HG03442 (cell line): ENCODE results near the gene DPM3.
"Not testable (repeated sequence)": the region's sequence is repeated elsewhere in the genome, so short reads cannot be mapped to it uniquely, and the experiment has no call there.

Source experiments
- ATAC-seq: cut with Tn5 transposase; IDR thresholded peaks from one replicate; pipeline ENCODE4 v1.9.1; 2021; ENCODE audit warnings: mild to moderate bottlenecking, moderate library complexity; ENCODE audit not compliant: unreplicated experiment

DPM3 gene, protein sequence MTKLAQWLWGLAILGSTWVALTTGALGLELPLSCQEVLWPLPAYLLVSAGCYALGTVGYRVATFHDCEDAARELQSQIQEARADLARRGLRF

DNA sequence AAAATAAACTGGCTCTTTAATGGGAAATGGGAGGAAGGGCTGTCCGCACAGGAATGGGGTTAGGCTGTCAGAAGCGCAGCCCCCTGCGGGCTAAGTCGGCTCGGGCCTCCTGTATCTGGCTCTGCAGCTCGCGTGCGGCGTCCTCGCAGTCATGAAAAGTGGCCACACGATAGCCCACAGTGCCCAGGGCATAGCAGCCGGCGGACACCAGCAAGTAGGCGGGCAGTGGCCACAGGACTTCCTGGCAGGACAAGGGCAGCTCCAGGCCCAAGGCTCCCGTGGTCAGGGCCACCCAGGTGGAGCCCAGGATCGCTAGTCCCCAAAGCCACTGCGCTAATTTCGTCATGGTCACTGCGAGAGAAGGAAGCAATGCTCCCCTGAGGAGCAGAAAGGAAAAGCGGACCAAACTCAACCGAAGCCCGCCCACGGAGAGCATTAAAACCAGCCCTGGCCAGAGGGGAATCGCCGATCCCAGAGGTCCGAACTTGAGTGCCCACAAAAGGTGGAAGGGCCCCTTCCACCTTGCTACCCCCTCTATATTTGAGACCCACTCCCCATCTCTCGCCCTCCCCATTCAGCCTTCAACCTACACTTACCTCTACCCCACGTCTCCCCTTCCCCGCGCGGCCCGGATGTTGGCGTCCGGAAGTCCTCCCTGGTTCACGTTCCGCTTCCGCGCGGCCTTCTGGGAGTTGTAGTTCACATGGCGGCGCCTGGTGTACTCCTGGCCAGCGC lies at the start of gene DPM3:
DPM3 (minus strand) TSS at position 637 of the 735 bp plus-strand sequence; CDS start at position 346, 291 bp downstream.
- ATAC-seq, result peak; percentile 62

DNA sequence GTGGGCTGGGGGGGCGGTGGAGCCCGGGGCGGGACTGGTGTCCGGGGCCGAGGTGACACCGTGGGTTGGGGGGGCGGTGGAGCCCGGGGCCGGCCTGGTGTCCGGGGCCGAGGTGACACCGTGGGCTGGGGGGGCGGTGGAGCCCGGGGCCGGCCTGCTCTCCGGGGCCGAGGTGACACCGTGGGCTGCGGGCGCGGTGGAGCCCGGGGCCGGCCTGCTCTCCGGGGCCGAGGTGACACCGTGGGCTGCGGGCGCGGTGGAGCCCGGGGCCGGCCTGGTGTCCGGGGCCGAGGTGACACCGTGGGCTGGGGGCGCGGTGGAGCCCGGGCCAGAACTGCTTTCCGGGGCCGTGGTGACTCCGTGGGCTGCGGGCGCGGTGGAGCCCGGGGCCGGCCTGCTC lies 49.6 kb upstream of the DPM3 start:
- not testable (repeated sequence) for ATAC-seq

DNA sequence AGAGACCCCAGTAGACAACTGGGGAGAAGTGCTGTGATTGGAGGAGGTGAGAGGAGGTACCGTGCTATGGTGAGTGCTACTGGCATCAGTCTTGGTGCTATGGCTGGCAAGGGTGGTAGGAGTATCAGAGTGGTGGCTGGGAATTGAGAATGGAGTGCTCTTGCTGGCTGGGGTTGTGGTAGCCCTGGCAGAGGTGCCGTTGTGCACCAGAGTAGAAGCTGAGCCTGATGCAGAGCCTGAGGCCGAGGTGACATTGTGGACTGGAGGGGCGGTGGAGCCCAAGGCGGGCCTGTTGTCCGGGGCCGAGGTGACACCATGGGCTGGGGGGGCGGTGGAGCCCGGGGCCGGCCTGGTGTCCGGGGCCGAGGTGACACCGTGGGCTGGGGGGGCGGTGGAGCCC lies 47.9 kb upstream of the DPM3 start:
- no peak for ATAC-seq

DNA sequence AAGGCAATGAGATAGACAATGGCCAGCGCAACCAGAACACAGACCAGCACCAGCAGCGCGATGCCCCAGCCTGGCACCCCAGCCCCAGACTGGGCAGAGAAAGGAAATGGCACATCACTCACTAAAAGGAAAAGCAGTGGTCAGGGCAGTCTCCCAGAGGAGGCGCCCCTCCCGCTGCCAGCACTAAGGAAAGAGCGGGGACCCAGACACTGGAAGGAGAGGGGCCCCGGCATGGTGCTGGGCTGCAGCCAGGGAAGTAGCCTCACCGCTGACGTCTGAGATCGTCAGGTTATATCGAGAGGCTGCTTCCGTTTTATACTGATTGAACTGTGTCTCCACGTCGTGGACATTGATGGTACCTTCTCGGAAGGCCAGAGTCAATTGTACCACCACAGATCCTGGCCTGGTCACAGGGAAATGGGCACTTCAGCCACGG lies 47.1 kb upstream of the DPM3 start:
- no peak for ATAC-seq

DNA sequence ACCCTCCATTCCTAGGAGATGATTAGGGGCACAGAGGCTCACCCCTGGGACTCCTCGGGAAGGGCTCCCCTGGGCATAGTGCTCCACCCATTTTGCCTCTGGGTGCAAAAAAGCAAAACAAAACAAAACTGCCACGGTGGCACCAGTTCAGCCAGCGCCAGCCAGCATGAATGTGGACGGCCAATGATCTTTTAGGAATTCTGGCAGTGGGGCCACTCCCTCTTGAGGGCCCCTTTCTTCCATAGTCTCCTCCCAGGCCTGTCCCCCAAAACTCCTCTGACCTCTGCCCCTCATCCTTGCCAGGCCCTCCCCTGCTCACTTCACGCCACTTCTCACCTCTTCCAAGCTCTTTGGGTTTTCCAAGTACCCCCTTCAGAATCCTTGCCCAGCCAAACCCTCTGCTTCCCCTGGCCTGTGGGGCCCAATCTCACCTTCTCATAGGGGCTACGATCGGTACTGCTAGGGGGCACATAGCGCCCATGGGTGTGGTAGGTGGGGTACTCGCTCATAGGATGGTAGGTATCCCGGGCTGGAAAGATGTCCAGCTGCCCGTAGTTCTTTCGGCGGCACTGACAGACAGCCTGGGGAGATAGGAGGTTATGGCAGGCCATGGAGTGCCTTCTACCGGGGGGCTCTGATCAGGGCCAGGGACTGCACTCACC lies 46.6 kb upstream of the DPM3 start:
- no peak for ATAC-seq

DNA sequence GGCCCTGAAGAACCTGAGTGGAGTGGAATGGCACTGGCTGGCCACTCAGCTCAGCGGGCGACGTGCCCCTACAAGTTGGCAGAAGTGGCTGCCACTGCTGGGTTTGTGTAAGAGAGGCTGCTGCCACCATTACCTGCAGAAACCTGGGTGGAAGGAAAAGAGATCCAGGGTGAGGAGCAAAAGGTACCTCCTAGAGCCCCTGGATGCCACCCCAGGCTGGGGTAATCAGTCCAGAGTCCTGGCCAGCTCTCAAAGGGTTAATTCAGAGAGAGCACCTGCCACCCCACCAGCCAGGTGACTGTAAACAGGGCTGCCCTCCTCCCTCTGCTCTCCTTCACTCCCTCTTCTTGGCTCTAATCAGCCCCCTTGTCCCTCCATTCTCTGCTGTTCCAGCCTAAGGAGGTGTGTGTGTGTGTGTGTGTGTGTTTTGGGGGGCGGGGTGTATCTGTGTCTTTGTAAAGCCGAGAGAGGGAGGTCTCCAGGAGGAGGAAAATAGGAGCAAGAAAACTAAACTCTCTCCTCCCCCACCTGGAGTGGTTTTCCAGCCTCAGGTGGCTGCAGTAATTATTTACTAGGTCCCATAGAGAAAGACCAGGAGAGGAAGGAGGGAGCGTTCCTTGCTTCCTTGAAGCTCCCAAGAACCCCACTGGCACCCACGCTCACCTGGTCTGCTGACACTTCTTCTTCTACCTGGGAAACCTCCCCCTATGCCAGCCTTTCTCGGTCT lies 45.9 kb upstream of the DPM3 start:
- ATAC-seq, result no peak

DNA sequence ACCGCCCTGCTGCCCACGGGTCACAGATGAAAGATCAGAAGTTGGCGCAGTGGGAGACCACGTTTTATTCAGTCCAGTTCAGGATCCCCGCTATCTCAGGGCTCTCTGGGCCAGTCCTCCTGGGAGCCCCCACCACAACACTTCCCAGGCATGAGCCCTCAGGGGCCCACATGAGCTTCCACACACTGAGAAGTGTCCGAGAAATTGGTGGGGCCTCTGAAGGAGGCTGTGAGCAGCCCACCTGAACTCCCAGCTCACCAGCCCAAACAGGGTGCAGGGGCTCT lies 45.4 kb upstream of the DPM3 start:
- ATAC-seq, result no peak

DNA sequence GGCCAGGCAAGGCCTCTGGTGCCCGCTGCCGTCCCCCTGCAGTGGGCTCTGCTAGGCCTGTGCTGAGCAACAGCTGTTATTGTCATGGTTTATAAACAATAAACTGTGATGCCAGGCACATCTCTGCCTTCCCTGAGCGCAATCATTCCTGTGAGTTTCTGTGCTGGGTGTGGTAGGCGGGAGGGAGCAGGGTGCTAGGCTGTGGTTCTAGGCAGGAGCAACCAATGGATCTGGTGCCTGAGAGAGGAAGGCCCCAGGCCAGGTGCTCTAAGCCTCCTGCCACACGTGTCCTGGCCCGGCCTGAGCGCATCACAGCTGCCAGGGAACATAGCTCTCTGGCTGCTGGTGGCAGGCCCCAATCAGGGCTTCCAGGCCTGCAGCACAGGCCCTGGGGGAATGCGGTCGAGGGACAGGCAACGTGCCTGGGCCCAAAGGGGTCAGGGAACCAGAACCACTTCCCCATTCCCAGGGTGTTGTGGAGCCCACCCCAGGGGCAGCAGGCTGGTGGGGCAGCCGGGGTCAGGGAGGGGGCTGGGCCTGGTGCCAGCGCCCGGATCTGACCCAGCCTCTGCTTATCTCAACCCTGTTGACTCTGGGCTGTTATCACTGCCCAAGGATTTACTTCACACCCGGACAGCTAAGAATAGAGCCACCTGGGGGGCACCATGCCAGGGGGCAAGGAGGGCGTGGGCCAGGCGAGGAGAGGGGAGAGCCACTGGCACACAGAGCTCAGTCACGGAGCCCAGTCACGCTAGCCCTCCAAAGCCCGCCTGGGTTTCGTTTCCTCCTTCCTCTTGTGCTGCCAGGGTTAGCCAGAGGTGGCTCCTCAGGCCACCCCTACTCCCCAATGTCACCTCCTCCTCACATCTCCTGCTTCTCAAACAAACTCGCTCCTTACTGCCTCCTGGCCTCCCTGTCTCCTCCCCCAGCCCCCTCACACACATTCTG lies 44.8 kb upstream of the DPM3 start:
- peak; percentile 80 for ATAC-seq

DNA sequence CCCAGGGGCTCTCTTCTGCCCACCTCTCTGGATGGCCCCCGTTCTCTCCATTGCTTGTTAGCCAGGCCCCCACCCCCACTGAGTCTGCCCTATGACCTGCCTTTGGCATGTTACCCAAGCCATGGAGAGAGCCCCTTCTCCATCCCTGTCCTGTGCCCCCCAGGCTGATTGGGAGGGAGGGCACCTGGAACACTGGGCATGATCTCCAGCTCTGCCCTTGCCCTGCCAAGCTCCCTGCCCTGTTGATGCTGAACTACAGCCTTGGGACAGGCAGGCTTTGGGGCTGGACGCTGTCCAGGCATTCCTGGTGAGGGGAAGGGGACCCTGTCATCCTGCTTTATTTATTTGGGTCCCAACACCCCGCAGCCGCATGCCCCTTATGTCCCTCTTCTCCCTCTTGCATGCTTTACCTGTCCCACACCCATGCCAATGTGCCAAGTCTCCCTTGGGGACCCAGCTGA lies 44.0 kb upstream of the DPM3 start:
- no peak for ATAC-seq

DNA sequence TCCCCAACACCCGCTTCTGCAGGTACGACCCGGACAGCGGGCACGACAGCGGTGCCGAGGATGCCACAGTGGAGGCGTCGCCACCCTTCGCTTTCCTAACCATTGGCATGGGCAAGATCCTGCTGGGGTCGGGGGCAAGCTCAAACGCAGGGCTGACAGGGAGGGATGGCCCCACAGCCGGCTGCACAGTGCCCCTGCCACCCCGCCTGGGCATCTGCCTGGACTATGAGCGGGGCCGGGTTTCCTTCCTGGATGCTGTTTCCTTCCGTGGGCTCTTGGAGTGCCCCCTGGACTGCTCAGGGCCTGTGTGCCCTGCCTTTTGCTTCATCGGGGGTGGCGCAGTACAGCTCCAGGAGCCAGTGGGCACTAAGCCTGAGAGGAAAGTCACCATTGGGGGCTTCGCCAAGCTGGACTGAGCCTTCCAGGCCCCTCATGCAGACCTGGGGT lies 43.5 kb upstream of the DPM3 start:
- ATAC-seq, result no peak

DNA sequence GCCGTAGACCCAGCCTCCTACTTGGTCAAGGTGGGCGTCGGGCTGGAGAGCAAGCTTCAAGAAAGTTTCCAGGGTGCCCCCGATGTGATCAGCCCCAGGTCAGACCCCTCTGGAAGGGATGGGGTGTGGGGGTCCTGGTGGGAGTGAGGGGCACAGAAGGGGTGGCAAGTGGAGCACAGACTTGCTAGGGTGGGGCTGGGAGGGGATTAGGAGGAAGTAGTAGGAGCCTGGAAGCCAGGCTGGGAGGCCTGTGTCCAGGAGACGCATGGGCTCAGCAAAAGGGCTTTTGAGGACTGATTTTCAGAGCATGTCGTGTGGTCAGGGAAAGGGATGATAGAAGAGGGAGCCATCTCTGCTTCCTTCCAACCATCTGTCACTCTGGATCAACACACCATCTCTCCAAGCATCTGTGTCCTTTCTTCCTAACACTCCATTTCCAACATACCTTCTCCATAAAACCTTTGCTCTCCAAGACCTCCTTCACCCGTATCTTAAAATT lies 41.8 kb upstream of the DPM3 start:
- ATAC-seq, result no peak

DNA sequence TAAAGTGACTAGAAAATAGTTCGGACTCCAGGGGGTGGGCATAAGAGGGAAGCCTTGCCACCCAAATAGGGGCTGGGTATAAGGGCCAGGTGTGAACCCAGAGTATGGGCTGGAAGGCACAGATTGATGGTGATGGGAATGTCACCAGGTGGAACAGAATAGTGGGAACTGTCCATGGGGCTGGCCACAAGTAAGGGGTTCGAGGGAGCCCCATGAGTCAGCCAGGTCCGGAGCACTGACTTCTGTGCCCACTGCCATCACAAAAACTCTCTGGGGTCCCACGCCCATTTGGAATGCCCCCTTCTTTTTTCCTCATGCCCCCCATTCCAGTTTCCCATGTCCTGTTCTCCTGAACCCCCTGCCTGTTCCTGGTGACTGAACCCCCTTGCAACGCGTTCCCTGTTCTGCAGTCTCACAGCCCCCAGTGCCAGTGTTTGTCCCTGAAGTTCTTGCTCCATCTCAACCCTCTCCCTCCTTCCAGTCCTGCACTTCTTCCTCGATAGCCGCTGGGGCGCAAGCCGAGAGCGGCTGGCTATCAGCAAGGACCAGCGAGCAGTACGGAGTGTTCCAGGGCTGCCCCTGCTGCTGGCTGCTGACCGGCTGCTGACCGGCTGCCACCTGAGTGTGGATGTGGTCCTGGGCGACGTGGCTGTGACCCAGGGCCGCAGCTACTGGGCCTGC lies 41.2 kb upstream of the DPM3 start:
- no peak for ATAC-seq

DNA sequence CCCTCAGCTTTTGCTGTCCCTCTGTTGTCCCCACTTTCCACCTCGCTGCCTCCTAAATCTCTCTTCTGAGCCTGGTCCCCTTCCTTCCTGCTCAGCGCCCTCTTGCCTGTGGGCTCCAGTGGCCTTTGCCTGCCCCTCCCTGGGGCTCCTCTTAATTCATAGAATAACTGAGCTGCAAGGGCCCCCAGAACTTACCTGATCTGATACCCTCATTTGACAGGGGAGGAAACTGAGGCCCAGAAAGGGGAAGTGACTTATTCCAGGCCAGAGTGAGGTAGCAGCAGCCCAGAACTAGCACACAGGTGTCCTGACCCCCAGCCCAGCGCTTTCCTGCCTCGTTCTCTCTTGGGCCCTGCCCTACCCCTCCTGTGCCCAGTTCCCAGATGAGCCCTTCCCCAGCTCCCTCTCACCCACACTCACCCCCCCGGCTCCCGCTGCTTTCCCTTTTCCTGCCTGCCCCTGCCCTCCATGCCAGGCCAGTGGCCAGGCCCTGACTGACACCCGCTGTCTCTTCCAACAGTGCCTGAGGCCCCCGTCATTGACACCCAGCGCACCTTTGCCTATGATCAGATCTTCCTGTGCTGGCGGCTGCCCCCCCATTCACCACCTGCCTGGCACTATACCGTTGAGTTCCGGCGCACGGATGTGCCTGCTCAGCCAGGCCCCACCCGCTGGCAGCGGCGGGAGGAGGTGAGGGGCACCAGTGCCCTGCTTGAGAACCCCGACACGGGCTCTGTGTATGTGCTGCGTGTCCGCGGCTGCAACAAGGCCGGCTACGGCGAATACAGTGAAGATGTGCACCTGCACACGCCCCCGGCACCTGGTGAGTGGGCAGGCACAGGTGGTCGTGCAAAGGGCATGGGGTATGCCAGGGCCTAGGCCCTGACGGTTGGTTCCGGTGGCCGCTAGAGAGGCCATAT lies 39.0 kb upstream of the DPM3 start:
- ATAC-seq, result no peak

DNA sequence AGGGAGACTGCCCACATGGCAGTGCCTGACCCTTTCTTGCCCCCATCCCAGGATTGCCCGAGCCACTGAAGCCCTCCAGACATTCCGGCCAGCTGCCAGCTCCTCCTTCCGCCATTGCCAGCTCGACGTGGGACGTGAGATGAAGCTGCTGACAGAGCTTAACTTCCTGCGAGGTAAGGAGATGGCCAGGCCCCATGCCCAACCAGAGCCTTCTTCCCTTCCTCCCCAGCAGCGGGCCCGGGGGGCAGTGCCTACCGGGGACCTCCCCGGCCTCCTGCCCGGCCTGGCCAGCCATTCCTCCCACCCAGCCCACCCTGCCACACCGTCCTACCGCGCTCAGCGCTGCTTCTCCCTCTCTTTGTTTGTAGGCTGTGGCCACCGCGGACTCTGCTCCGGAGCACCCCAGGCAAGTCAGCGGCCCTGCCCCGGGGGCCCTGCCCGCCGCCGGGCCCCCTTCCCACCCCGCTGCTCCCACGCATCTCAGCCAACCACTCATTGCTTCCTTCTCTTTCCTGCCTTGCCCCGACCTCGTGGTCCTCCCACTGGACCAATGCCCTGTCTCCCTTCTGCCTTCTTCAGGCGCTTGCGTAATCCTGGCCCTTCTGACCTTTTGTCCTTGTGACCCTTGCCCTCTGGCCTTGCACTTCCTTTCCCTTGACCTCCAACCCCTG lies 38.2 kb upstream of the DPM3 start:
- no peak for ATAC-seq

DNA sequence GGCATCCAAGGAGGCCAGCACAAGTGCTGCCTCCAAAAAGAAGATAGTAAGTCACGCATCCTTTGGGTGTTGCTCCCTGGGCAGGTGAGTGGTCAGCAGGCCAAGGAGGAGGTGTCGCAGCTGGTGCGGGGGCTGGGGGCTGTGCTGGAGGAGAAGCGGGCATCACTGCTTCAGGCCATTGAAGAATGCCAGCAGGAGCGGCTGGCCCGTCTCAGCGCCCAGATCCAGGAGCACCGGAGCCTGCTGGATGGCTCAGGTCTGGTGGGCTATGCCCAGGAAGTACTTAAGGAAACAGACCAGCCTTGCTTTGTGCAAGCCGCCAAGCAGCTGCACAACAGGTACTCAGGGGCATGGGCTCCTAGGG lies 37.6 kb upstream of the DPM3 start:
- ATAC-seq, result no peak

DNA sequence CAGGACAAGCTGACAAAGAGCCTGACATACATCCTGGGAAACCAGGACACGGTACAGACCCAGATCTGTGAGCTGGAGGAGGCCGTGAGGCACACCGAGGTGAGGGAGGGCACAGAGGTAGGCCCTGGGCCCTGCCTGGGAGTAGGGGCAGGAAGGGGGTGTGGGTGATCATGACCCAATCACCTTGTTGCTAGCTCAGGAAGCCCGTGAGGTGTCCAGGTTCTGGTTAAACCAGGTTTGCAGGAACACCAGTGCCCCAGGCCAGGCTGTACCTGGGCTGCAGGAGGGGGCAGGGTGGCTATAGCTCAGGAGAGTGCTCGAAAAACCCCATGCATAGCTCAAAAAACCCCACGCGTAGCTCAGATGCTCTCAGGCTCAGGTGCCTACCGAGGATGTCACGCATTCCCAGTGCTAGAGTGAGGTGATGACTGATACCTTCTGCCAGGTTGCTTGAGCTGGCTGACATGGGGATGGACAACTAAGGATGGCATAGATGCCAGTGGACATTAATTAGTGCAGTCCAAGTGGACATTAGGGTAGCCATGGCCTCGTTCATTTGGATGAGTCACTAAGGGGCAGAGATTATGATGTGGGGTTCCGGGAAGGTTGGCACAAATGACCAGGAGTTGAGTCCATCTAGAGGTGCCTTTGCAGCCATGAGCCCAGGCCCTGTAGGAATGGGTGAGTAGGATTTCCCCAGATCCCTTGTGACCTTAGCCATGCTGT lies 37.0 kb upstream of the DPM3 start:
- no peak for ATAC-seq

DNA sequence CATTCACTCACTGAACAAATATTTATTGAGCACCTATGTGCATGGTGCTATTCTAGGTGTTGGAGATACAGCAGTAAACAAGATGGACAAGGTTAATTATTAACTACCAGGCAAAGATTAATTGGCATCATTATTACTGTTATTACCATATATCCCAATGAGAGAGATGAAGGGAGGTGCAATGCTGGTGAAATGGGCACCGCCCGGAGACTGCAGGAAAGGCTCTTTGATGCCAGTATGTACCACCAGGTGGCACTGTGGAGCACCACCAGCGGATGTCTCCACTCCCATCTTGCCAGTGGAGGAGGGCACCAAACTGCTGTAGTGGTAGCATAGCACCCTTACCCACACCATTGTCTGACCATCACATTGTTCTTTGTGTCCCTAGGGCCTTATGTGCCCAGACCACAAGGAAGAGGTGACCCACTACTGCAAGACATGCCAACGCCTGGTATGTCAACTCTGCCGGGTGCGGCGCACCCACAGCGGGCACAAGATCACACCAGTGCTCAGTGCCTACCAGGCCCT lies 36.3 kb upstream of the DPM3 start:
- ATAC-seq, result no peak
